Stomach (tissue), 4 donors: ENCODE results near the gene PRR22.

Experiments used
- CTCF ChIP-seq, 7 experiments: fragments of 450-650 bp in 4 of 7; fragments of 200-600 bp in 3 of 7; sonication (generic) in 3 of 7; IDR thresholded peaks; one replicate each; pipeline ENCODE4 v1.5.1; 2016 to 2019; ENCODE audit warnings: antibody characterized with exemption in 7 of 7, control low read depth in 2 of 7, mild to moderate bottlenecking in 1 of 7
- POLR2A ChIP-seq, 4 donors: fragments of 450-650 bp; IDR thresholded peaks; one replicate each; pipeline ENCODE4 v1.6.1; 2016; ENCODE audit warnings: antibody characterized with exemption in 4 of 4, control low read depth in 2 of 4, mild to moderate bottlenecking in 1 of 4, moderate library complexity in 1 of 4

- TF ChIP-seq CTCF (IDR thresholded peaks at IDR 0.05) (no peak), POLR2A (IDR thresholded peaks at IDR 0.05) (no peak)
These were observed 16.6 kb downstream of the PRR22 start for GRCh38 chr19:5767949-5768348.
